Mononuclear cell (primary cell): ENCODE measurements around the gene PDLIM7. TPM values are rescaled to one million over a fixed set of nuclear protein-coding genes. Genes with fewer than 3 reads are reported as not detected.

ENCODE experiments used
- H3K27me3 ChIP-seq: 2 replicates; pipeline ENCODE4 v1.6.0; 2011; ENCODE audit warnings: low read length, control low read depth; ENCODE audit not compliant: insufficient read depth
- H3K4me1 ChIP-seq: 2 replicates; pipeline ENCODE4 v1.5.1; 2011; ENCODE audit warnings: mild to moderate bottlenecking, low read length, control low read depth; ENCODE audit not compliant: insufficient read depth
- H3K4me3 ChIP-seq: 2 replicates; pipeline ENCODE4 v1.5.1; 2011; ENCODE audit warnings: mild to moderate bottlenecking, low read length, moderate library complexity
- H3K9me3 ChIP-seq: 2 replicates; pipeline ENCODE4 v1.5.1; 2011; ENCODE audit warnings: low read depth, mild to moderate bottlenecking, control low read depth, low read length
- total RNA-seq: library from RNA; depleted of rRNA; stranded (reverse); fragments of >200 nt; gene quantifications from one replicate; pipeline ENCODE4 v1.2.3, GENCODE V29; 2012

Gene PDLIM7
- total RNA-seq, 1 donor, result 19.9 TPM

DNA sequence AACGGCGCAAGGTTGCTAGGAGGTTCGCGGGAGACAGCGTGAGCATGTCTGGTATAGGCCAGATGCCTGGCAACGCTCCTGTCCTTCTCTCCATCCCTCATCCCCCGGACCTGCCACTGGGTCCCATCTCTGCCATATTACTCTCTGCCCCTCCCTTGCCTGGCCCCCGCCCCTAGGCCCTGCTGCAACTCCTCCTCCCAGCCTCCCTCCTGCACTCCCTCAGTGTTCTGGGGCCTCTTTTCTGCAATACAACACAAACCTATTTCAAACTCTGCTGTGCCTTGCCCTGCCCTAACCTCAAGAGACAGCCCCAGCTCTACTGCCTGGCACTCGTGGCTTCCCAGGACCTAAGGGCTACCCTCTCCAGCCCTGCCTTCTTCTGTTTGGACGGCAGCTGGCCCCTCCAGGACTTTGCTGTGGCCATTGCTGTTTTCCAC is 15.0 kb downstream of the PDLIM7 start:
- Histone ChIP-seq H3K9me3 (no peaks in the 10 kb centered on the region), H3K27me3 (no peaks in the 10 kb centered on the region), H3K4me1 (peaks cover 31% of the 10 kb centered on the region), H3K4me3 (no peak overlapping the region)

- no peak overlapping the region for H3K4me3 ChIP-seq
- peaks cover 41% of the 10 kb centered on the region for H3K4me1 ChIP-seq
- H3K27me3 ChIP-seq, result no peaks in the 10 kb centered on the region
These were observed 17.6 kb downstream of the PDLIM7 start for GRCh38 chr5:177479774-177480173.

GRCh38 chr5:177478711-177479646 is 18.4 kb downstream of the PDLIM7 start:
- Histone ChIP-seq H3K4me3 (no peak overlapping the region), H3K27me3 (peaks cover 5% of the 10 kb centered on the region), H3K9me3 (no peaks in the 10 kb centered on the region), H3K4me1 (peaks cover 42% of the 10 kb centered on the region)

More at GRCh38 chr5:177479774-177480173, 17.6 kb downstream of the PDLIM7 start:
- H3K9me3 ChIP-seq, result no peaks in the 10 kb centered on the region

- Histone ChIP-seq H3K4me1 (peaks cover 42% of the 10 kb centered on the region), H3K4me3 (no peak overlapping the region), H3K27me3 (peaks cover 6% of the 10 kb centered on the region), H3K9me3 (no peaks in the 10 kb centered on the region)
These were observed 19.5 kb downstream of the PDLIM7 start for GRCh38 chr5:177477701-177478477.

DNA sequence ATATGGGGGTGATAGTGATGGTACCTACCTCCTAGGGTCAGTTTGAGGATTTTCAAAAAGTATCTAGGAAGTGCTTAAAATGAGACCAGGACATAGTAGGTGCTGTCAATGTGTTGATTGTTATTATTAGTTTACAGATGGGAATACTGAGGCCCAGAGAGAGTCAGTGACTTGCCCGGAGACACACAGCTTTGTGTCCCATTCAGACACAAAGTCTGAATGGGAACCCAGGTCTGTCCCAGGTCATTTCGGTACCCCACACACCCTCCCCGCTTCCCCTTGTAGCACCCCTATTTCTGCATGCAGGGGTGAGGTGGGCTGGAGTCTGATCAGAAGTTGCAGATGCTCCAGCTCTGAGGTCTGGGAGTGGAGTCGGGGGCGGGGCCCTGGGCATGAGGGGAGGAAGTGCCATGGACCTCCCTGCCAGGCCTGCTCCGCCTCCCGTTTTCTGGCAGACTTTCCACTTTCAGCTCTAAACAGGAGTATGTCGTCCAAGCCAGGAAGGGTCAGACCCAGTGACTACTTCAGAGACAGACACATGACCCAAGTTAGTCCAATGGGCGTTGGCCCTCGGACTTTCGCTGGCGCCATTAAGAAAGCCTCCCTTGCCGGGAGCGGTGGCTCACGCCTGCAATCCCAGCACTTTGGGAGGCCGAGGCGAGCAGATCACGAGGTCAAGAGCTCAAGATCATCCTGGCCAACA is 20.7 kb downstream of the PDLIM7 start:
- Histone ChIP-seq H3K27me3 (peaks cover 15% of the 10 kb centered on the region), H3K4me1 (peaks cover 53% of the 10 kb centered on the region), H3K9me3 (no peaks in the 10 kb centered on the region), H3K4me3 (no peak overlapping the region)

DNA sequence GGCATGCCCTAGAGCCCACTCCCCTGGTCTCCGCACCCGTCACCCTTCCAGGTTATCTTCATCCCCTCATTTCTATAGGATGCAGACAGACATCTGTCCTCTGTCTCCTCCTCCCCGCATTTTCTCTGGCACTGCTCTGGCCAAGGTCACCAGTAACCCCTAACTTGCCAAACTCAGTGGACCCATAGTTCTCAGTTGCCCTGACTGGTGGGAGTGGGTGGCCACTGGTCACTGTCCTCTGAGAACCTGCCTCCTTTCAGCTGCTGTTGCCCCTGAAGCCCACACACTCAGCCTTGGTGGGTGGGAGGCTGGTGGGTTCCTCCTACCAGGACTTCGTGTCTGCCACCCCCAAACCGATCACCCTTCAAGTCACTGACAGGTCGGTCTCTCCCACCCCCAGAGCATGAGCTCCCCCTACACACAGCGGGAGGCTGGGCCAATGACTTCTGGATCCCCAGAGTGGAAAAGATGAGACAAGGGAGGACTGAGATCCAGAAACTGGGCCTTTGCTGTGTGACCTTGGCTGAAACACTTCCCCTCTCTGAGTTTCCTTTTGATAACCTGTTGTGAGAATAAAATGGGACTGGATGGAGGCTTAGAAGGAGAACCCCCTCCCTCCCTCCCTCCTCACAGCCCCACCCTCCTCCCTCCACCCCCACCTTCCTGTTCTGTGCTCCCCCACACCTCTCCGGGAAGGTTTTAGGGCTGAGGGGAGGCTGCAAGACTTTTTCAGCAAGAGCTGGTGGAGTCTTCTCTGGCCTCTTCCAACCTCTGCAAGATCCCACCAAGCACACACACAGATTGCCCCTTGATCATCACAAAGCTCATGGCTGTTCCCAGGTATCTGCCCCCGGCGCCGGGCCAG is 21.6 kb downstream of the PDLIM7 start:
- Histone ChIP-seq H3K4me3 (no peak overlapping the region), H3K4me1 (peaks cover 58% of the 10 kb centered on the region), H3K27me3 (peaks cover 15% of the 10 kb centered on the region)

DNA sequence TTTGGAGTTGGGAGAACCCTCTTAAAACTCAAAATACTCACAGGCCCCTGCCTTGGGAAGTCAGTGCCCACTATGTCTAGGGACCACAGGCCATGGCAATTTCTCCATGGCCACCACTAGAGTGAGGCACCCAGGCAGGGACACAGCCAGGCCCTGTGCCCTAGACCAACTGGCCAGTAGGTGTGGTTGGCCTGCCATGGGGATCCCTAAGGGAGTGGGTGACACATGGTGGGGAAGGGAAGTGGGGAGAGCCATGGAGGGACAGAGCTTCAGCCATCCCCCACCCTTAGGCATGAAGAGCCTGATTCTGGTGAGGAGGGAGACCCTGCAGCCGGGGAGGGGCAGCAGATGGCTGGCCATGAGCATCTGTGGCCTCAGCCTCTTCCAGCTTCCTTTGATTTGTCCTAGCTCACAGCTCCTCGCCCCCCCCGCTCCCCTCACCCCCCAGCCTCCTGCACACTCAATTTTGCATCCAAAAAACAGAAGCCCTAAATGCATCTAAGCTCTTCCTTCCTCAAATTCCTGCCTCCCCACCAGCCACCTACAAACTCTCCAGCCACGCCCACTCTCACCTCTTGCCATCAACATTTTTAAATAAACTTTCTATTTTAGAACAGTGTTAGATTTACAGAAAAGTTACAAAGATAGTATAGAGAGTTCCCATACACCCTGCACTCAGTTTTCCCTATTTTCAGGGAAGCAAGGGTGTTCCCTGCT is 22.4 kb downstream of the PDLIM7 start:
- Histone ChIP-seq H3K4me3 (no peak overlapping the region), H3K9me3 (no peaks in the 10 kb centered on the region), H3K4me1 (peaks cover 53% of the 10 kb centered on the region), H3K27me3 (peaks cover 15% of the 10 kb centered on the region)

More for the DNA sequence above, 21.6 kb downstream of the PDLIM7 start:
- H3K9me3 ChIP-seq, result no peaks in the 10 kb centered on the region

- Histone ChIP-seq H3K9me3 (no peaks in the 10 kb centered on the region), H3K4me3 (no peak overlapping the region), H3K4me1 (peaks cover 43% of the 10 kb centered on the region), H3K27me3 (peaks cover 15% of the 10 kb centered on the region)
These were observed 23.4 kb downstream of the PDLIM7 start for GRCh38 chr5:177474002-177474476.

DNA sequence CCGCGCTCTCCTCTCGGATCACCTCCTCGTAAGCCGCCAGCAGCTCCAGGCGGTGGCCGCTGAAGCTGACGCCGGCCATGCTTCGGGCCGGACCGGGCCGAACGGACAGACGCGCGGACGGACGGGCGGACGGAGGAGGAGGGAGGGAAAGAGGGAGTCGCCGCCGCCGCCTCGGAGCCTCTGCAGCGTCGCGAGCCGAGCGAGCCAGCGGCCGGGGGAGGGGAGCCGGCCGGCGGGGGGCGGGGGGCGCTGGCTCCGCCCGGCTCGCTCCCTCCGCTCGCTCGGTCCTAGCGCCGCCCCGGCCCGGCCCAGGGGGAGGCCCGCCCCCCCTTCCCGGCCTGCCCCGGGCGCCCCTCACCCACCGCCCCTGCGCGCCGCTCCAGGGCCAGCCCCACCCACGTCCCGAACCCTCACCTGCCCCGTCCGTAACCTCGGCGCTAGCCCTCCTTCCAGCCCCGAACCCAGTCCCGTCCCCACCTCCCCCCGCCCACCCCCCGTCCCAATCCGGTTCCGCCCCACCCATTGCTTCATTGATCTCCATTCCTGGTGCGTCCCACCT is 23.9 kb downstream of the PDLIM7 start, which contains the start of gene DBN1:
Gene DBN1 (minus strand): TSS at position 192 of the 559 bp plus-strand sequence. CDS start 113 bp downstream, at position 79.
- Histone ChIP-seq H3K4me3 (no peak within 1 kb of the TSS), H3K27me3 (peaks cover 15% of the 10 kb centered on the region), H3K4me1 (peaks cover 38% of the 10 kb centered on the region), H3K9me3 (no peaks in the 10 kb centered on the region)

DNA sequence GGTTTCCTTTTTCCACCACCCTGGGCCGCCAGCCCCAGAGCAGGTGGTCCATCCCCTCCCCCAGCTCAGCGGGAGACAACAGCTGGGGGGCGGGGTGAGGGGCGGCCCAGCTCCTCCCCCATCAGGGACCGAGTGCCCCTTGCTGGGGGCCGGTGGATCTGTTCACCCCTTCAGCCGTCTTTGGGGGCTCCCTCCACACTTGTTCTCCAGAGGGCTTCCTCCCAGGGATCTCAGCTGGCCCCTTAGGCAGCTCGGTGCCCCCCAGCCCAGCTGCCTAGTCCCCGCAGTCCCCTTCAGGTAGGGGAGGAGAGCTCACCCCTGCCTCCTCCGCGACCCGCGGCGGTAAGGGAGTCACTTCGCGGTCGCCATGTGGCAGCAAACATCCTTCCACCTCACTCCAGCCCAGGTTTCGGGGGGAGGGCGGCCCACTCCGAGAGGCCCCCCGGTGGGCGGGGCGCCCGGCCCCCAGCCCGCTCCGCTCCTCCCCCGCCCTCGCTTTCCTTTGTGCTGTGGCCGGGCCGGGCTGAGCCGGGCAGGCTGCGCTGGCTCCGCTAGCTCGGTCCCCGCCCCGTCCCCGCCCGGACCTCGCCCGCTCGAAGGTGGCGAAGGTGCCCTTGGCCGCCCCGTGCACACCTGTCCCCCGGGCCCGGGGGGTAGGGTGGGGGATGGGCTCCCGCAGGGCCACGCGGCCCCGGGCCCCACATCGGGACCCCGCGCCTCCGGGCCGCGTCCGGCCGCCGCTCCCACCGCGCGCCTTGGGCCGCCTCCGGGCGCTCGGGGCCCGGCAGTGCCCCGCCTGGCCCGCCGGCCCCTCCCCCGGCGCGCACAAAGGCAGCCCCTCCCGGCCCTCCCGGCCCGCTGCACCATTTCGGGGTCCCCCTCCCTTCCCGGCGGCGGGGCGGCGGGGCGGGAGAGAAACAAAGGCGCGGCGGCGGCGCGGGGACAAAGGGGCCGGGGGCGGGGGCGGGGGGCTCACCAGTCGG is 24.7 kb downstream of the PDLIM7 start:
- Histone ChIP-seq H3K27me3 (peaks cover 15% of the 10 kb centered on the region), H3K4me3 (no peak overlapping the region), H3K9me3 (no peaks in the 10 kb centered on the region), H3K4me1 (peaks cover 30% of the 10 kb centered on the region)

DNA sequence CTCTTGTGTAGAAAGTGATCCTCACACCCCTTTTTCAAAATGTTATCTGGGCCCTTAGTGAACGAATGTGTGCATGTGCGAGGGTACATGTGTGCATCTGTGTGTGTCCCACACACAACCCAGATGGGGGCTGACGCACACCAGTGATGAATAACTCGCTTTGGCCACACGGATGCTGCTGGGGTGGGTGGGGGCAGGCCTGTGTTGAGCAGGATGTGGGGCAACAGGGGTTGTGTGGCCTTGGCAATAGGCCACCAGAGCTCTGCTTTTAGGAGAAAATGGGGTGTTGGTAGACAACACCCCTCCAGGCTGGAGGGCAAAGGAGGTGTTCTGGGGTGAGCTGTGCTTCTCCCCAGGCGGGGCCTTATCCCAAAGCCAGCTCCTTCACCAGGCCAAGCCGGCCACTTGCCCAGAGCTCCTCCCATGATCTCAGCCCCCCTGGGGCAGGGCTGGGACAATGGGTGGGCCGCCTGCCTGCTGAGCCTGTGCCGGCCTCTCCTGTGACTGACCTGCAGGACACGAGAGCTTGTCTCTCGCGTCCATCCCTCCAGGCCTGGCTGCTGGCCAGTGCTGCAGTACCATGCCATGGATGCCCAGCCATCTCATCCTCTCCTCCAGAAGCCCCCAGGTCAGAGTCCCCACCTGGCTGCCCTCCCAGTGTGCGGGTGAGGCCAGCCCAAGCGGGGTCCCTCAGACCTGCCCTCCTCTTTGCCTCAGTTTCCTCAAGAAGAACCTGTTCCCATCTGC is 25.6 kb downstream of the PDLIM7 start:
- Histone ChIP-seq H3K27me3 (peaks cover 15% of the 10 kb centered on the region), H3K4me3 (no peak overlapping the region), H3K9me3 (no peaks in the 10 kb centered on the region), H3K4me1 (peaks cover 28% of the 10 kb centered on the region)
